Astrocyte of the spinal cord (primary cell): Measurements from ENCODE around the gene TEAD2.
A peak's percentile ranks its signal among the peaks of the same experiment; 100 is the strongest.

ENCODE experiments used
- DNase-seq: peaks from one replicate; pipeline ENCODE4 v3.0.0; 2011; ENCODE audit warnings: low read depth, low spot score
- H3K4me3 ChIP-seq: 2 replicates; pipeline ENCODE4 v1.5.1; 2011; ENCODE audit warnings: low read depth, mild to moderate bottlenecking, low read length, moderate library complexity
- CTCF ChIP-seq: IDR thresholded peaks from 2 replicates; pipeline ENCODE4 v1.5.1; 2012; ENCODE audit warnings: low read depth, mild to moderate bottlenecking, low read length, inconsistent platforms
- in situ Hi-C: cut with HindIII; loops from 2 replicates; pipeline ENCODE4 v1.10.0; 2017; ENCODE audit warnings: low sequenced_read_pairs

TEAD2 gene

DNA sequence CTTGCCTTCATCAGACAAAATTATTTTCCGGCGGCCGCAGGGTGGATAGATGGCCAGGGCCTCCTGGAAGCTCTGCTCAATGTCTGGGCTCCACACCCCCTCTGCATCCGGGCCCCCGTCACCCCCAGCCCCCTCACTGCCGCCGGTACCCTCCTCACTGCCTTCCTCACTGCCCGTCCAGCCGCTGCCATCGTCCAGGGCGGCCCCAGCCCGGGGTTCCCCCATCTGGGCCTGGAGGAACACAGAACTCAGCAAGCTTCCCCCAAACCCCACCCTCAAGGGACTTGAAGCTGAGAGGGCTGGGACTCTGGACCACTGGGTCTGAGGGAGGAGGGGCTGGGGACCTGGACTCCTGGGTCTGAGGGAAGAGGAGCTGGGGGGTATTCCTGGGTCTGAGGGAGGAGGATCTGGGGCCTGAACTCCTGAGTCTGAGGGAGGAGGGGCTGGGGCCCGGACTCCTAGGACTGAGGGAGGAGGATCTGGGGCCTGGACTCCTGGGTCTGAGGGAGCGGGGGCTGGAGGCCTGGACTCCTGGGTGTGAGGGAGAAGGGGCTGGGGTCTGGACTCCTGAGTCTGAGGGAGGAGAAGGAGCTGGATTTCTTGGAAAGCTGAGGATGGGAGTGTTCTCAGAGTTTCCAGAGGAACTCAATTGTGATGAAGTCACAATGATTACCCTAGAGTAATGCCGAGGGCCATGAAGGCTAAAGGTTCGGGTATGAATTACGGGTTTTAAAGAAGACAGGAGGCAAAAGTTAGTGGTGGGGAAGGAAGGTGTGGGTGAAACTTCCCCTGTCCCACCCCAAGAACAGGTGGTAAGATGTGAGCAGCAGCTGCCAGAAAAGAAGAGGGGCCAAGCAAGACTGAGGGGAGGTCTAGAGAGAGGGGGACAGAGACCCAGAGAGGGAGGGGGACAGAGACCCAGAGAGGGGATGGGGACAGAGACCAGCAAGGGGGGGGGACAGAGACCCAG lies 2.1 kb downstream of the TEAD2 start:
- H3K4me3 ChIP-seq, result peak overlapping the region; percentile 96
- DNase-seq, result no peak
- TF ChIP-seq CTCF, result no peak
- in situ Hi-C loops, result no loop called here

DNA sequence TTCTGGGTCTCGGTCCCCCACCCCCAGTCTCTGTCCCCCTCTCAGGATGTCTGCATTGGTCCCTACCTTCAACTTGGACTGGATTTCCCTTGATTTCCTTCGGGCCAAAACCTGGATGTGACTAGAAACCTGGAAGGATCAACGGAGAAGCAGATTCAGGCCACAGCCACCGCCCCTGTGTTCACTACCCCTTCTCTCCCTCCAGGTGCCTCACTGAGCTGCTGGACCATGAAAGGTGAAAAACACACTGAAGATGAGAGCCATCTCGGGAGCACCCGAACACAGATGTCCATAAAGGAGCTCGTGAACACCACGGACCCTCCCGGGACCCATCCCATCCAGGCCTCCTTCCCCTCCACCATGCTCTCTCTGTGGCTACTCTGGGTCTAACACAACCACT lies 5.0 kb downstream of the TEAD2 start:
- TF ChIP-seq CTCF, result no peak
- H3K4me3 ChIP-seq, result no peak overlapping the region
- in situ Hi-C loops, result no loop called here
- no peak for DNase-seq

DNA sequence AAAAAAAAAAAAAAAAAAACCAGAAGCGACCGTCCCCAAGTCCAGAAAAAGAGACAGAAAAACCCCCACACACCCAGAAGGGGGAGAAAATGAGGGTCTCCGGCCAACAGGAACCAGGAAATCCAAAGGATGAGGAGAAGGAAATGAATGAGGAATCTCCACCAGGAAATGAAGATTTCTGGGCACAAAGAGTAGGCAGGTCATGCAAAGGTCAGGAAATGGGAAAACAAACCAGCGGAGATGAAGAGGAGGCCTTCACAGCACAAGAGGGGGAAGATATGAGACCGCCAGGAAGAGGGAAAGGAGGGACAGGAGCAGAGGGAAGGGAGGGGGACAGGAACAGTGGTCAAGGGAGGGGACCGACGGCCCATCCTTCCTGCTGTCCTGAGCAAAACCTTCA lies 5.8 kb downstream of the TEAD2 start:
- no peak overlapping the region for H3K4me3 ChIP-seq
- TF ChIP-seq CTCF, result no peak
- in situ Hi-C loops, result no loop called here
- DNase-seq, result no peak

- DNase-seq, result no peak
- H3K4me3 ChIP-seq, result no peak overlapping the region
- TF ChIP-seq CTCF, result no peak
- in situ Hi-C loops, result no loop called here
These were observed 6.3 kb downstream of the TEAD2 start for GRCh38 chr19:49355909-49356353.

DNA sequence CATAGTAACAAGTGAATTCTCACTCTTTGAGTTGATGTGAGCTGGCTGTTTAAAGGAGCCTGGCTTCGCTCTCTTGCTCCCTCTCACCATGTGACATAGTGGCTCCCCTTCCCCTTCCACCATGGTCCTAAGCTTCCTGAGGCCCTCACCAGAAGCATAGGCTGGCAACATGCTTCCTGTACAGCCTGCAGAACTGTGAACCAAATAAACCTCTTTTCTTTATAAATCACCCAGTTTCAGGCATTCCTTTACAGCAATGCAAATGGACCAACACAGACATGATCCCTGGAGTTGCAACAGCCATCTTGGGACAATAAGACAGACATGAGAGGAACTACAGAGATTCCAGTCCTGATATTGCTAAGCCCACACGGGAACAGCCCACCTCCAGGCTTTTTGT lies 12.6 kb downstream of the TEAD2 start:
- no peak overlapping the region for H3K4me3 ChIP-seq
- in situ Hi-C loops, result no loop called here
- DNase-seq, result no peak
- no peak for TF ChIP-seq CTCF

DNA sequence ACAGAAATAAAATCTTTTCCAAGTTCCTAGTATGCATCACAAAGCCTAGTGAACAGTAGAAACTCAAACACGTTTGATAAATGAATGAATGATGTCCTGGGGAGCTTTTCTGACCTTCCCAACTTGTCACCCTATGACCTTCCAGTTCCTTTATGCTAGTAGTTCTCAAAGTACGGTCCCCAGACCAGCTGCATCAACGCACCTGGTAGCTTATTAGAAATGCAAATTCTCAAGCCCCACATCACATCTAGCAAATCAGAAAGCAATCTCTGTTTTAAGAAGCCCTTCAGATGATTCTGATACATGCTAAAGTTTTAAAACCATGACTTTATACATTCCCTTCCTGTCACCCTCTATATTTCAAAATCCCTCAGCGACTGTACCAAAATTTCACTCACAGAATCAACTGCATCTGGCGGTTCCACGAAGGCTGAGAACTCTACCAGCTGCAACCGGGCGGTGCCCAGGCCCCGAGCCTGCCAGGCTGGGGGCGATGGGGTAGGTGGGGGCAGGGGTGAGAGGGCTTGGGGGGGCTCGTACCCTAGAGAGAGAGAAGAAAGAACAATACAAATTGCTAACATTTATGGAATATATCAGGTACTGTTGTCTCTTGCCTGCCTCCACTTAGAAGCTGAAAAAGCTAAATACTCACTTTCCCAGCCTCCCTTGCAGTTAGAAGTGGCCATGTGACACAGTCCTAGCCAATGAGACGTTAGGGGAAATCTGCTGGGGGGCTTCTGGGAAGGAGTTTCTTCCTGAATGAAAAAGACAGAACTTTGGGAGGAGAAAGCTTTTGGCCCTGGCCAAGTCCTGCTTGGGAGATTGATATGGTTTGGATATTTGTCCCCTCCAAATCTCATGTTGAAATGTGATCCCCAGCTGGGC lies 13.7 kb downstream of the TEAD2 start:
- in situ Hi-C loops, result no loop called here
- no peak for DNase-seq

More for the DNA sequence above, 13.7 kb downstream of the TEAD2 start:
- no peak overlapping the region for H3K4me3 ChIP-seq
- no peak for TF ChIP-seq CTCF
